ENCODE results near the gene SDSL.

DNA sequence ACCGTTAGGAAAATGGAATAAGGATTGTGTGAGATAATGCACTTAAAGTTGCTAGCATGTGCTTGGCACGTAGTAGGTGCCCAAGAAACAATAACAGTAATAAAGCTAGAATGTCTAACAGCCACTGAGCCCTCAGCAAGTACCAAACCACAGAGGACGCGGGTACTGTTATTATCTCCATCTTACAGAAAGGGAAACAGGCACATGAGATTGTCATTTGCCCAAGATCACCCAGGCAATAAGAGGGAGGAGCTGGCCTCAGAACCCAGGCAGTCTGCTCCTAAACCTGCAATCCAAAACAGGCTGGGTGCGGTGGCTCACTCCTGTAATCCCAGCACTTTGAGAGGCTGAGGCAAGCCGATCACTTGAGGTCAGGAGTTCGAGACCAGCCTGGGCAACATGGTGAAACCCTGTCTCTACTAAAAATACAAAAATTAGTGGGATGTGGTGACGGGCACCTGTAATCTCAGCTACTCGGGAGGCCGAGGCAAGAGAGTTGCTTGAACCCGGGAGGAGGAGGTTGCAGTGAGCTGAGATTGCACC is 13.4 kb upstream of the SDSL start:
- TF ChIP-seq, protein P1, sequence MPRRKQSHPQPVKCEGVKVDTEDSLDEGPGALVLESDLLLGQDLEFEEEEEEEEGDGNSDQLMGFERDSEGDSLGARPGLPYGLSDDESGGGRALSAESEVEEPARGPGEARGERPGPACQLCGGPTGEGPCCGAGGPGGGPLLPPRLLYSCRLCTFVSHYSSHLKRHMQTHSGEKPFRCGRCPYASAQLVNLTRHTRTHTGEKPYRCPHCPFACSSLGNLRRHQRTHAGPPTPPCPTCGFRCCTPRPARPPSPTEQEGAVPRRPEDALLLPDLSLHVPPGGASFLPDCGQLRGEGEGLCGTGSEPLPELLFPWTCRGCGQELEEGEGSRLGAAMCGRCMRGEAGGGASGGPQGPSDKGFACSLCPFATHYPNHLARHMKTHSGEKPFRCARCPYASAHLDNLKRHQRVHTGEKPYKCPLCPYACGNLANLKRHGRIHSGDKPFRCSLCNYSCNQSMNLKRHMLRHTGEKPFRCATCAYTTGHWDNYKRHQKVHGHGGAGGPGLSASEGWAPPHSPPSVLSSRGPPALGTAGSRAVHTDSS (CRISPR knock-in tag; conservative IDR thresholded peaks at IDR 0.05) = no peak
- TF ChIP-seq STAT5B (CRISPR knock-in tag; IDR thresholded peaks at IDR 0.05) (no peak), ATF7 (IDR thresholded peaks at IDR 0.05) (no peak), ATF7 (CRISPR knock-in tag; IDR thresholded peaks at IDR 0.05) (no peak), ZNF224 (CRISPR knock-in tag; IDR thresholded peaks at IDR 0.05) (no peak), FOXA3 (CRISPR knock-in tag; IDR thresholded peaks at IDR 0.05) (no peak), EZH2 (conservative IDR thresholded peaks at IDR 0.05; ENCODE audit: low read depth, low read length) (no peak)
- TF ChIP-seq, protein P2, sequence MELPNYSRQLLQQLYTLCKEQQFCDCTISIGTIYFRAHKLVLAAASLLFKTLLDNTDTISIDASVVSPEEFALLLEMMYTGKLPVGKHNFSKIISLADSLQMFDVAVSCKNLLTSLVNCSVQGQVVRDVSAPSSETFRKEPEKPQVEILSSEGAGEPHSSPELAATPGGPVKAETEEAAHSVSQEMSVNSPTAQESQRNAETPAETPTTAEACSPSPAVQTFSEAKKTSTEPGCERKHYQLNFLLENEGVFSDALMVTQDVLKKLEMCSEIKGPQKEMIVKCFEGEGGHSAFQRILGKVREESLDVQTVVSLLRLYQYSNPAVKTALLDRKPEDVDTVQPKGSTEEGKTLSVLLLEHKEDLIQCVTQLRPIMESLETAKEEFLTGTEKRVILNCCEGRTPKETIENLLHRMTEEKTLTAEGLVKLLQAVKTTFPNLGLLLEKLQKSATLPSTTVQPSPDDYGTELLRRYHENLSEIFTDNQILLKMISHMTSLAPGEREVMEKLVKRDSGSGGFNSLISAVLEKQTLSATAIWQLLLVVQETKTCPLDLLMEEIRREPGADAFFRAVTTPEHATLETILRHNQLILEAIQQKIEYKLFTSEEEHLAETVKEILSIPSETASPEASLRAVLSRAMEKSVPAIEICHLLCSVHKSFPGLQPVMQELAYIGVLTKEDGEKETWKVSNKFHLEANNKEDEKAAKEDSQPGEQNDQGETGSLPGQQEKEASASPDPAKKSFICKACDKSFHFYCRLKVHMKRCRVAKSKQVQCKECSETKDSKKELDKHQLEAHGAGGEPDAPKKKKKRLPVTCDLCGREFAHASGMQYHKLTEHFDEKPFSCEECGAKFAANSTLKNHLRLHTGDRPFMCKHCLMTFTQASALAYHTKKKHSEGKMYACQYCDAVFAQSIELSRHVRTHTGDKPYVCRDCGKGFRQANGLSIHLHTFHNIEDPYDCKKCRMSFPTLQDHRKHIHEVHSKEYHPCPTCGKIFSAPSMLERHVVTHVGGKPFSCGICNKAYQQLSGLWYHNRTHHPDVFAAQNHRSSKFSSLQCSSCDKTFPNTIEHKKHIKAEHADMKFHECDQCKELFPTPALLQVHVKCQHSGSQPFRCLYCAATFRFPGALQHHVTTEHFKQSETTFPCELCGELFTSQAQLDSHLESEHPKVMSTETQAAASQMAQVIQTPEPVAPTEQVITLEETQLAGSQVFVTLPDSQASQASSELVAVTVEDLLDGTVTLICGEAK (IDR thresholded peaks at IDR 0.05) = no peak
- TF ChIP-seq, protein P2 (CRISPR knock-in tag; IDR thresholded peaks at IDR 0.05) = no peak
- TF ChIP-seq, protein P3, sequence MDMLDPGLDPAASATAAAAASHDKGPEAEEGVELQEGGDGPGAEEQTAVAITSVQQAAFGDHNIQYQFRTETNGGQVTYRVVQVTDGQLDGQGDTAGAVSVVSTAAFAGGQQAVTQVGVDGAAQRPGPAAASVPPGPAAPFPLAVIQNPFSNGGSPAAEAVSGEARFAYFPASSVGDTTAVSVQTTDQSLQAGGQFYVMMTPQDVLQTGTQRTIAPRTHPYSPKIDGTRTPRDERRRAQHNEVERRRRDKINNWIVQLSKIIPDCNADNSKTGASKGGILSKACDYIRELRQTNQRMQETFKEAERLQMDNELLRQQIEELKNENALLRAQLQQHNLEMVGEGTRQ (IDR thresholded peaks at IDR 0.05; ENCODE audit: low read depth, low read length) = no peak
- TF ChIP-seq, protein P3 (CRISPR knock-in tag; IDR thresholded peaks at IDR 0.05; ENCODE audit: borderline replicate concordance) = no peak
- TF ChIP-seq, protein P4, sequence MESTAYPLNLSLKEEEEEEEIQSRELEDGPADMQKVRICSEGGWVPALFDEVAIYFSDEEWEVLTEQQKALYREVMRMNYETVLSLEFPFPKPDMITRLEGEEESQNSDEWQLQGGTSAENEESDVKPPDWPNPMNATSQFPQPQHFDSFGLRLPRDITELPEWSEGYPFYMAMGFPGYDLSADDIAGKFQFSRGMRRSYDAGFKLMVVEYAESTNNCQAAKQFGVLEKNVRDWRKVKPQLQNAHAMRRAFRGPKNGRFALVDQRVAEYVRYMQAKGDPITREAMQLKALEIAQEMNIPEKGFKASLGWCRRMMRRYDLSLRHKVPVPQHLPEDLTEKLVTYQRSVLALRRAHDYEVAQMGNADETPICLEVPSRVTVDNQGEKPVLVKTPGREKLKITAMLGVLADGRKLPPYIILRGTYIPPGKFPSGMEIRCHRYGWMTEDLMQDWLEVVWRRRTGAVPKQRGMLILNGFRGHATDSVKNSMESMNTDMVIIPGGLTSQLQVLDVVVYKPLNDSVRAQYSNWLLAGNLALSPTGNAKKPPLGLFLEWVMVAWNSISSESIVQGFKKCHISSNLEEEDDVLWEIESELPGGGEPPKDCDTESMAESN (CRISPR knock-in tag; conservative IDR thresholded peaks at IDR 0.05) = no peak
